A549 treated with ZK216348 at 1 μM for 4 hours (cell line): ENCODE results near the gene C4orf46. TPM values are rescaled to one million over a fixed set of nuclear protein-coding genes. Genes with fewer than 3 reads are reported as not detected.

ENCODE experiments used
- total RNA-seq: library from RNA; stranded (reverse); fragments of 200-300 nt; extraction: Qiagen RNA extraction; gene quantifications from 5 replicates; pipeline ENCODE4 v1.2.3, GENCODE V29; 2022; ENCODE audit warnings: low read depth

The C4orf46 gene
- total RNA-seq: 4.3 to 10.0 TPM (median 7.5 TPM) in 5 replicates

GRCh38 chr4:158671665-158671914, at the start of gene C4orf46:
Gene C4orf46 (minus strand): TSS chr4:158671887. CDS start chr4:158671801, 86 bp downstream.

GRCh38 chr4:158671915-158672806, 474 bp upstream of the C4orf46 start, which contains the start of gene ETFDH:
Gene ETFDH (plus strand): TSS chr4:158672296. CDS start chr4:158672457, 161 bp downstream.

Other genes starting within 250 kb of the C4orf46 start
- gene RXFP1, start 150.0 kb downstream of the C4orf46 start, total RNA-seq: not detected in 5 replicates
- gene ETFDH, start 409 bp upstream of the C4orf46 start, total RNA-seq: 5.3 to 6.1 TPM (median 5.5 TPM) in 5 replicates
- gene PPID, start 51.5 kb upstream of the C4orf46 start, total RNA-seq: 34.0 to 46.3 TPM (median 36.5 TPM) in 5 replicates
- gene FNIP2, start 97.1 kb upstream of the C4orf46 start, total RNA-seq: 3.3 to 6.3 TPM (median 4.4 TPM) in 5 replicates